NCI-H2196 (cell line): ENCODE results near the gene GPD2.
"Not testable (repeated sequence)": the region's sequence is repeated elsewhere in the genome, so short reads cannot be mapped to it uniquely, and the experiment has no call there.

Source experiments
- DNase-seq: peaks from one replicate; lab custom pipeline; 2025; ENCODE audit not compliant: unreplicated experiment; lab: John Stamatoyannopoulos, UW

GPD2 gene

DNA sequence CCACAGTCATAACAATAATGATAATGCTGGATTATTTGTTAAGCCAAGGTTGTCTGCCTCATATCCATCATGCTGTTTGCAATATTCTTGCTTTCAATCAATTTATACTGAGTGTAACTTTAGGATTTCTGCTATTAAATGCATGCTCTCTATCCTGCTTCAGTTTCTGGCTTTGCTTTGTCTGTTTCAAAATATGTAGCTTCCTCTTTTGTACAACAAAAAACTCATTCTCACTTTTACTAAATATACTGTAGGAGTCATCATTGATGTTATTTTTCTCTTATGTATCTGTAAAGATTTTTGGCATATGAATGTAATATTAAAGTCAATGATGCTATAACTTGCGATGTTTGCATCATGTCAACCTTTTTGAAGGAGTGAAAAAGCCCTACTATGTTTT, 149.3 kb downstream of the GPD2 start:
- DNase-seq, result no peak

DNA sequence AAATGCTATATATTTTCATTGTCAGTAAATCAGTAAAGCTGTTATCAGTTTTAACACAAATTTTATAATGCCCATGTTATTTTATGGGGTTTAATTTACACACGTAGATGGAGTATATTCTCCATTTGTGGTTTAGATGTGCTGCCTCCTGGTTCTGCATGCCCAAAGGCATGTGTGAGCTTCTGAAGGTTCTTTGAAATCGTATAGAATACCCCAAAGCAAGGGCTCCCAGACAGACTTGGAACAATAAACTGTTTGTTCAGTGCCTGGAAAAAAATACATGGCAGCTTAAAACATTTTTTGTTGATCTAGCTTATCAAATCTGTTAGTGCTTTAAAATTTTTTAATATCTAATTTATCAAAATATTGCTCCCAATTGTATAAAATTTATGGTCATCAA, 150.4 kb downstream of the GPD2 start:
- DNase-seq, result no peak

DNA sequence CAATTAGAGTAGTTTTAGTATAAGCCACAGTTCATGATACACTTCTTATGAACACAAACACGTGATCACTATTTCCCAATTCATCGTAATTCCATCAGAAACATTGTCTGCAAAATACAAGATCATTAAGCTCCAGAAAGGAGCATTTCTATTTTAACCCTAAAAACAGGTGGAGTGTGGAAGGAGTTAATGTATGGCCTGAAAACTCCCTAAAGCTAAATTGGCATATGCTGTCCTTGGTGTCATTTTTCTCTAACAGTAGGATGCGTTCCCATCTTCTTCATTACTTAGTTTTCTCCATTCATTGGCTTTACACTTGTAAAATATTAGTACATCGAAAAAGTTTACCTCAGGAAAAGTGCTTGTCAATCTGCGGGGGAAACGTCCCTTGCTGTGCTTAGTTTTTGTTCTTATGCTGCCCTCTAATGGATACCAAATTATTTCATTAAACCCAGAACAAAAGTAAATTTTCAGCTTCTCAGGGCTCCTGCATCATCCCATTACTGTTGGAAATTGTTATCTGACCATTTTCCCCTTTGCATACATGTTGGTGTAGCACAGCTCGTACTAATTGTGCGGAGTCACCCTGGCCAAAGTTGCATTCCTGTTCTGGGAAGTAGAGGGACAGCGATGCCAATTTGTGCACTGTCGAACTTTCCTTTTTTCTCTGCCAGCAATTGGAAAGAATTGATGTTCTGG, 153.4 kb downstream of the GPD2 start:
- peak; percentile 44 for DNase-seq

DNA sequence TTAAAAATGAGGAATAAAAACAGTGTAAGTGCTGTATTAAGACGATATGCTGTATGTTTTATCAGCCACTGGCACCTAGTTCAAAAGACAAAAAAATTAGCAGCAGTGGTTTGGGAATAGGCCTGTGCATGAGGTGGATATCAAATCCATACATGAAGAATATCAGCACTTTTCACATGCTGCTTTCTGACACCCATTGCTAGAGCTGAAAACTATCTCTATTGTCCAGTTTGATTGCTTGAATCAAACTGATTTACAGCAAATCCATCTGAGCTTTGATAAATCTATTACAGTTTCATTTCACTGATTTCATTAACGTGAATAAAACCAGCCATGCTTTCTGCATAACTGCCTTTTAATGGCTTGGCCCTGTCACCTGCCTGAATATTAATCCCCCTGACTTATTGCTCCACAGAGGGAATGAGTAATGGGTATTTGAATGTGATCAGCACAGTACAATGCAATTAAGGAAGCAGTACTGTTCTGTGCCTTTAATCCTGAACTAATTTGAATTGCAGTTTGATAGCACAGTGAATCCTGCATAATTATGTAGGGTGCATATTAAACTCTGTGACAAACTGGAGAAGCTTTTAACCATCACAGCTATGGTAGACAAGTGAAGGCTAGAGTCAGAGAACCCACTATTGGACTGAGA, 154.0 kb downstream of the GPD2 start:
- no peak for DNase-seq

DNA sequence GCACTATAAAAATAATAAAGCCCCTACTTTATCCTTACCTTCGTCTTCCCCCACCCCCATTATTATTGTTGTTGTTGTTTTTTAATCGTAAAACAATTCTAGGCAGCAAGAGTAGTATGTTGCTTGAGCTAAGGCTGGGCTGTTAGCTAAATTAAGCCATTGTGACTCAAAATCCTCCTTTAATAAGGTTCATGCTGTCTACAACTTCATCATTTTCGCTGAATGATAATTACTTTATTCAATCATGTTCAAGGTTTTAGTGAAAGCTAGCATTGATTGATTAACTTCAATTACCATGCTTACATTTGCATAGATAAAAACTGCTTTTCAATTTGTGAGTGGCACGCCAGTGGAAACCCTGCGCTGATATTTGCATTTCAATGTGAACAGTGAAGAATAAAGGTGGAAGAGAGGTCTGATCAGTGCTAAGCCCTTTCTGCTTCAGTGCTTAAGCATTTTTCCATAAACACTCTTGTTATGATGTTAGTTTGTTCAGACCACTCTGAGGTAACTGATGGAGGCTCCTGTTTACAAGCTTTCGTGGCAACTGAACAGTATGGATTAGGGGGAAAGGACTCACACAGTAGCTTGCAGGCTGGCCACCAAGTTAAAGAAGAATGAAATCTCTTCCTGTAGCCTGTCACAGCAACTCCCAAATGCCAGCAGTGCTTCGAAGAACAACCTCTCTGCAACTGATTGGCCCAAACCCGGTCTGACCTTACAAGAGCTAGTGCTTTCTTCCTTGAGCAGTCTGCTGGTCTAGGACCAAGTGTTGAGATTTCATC, 156.8 kb downstream of the GPD2 start:
- no peak for DNase-seq

DNA sequence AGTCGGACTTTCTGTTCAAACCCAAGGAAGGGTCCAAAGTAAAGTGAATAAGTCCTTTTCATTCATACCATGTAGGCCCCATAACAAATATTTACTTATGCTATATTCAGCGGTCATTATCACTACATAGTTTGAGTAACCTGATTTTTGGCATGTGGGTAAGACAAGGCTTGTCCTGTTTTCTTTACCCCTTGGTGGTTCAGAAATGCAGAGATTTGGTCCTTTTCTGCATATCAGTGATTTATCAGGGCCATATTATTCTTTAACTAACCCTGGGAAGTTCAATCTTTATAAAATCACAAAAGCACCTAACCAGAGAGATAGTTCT, 157.4 kb downstream of the GPD2 start:
- DNase-seq, result no peak

DNA sequence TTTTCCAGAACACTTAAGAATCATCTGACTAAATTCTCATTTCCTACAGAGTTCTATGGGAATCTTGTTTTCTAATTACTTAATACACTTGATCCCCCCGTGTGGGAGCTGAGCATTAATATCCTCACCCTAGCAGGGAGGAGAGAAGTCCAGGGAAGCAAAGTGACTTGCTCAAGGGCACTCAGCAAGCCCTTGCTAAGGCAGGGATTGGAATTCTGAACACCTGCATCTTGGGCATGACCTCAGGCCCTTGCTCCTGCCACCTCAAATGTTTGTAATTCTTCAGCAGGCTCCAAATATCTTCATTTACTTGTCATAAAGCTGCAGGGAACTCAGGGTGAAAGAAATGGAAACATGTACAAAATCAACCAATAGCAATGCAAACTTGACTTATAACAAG, 162.4 kb downstream of the GPD2 start:
- no peak for DNase-seq

DNA sequence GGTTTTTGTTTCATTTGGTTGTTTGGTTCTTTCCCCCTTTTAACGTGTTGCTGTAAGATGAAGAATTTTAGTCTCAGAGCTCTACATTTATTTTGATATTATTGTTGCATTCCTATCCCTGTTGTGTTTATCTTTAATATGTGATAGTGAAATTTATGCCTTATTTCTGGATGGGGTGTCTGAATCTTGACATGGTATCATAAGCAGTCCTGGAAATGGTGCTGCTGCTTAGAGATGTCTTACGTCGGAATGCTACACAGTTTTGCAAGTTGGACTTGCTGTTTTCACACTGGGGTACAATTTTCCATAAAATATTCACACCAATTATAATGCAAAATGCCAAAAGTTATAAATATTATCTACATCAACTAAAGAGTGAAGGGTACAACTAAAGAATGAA, 164.0 kb downstream of the GPD2 start:
- DNase-seq, result no peak

DNA sequence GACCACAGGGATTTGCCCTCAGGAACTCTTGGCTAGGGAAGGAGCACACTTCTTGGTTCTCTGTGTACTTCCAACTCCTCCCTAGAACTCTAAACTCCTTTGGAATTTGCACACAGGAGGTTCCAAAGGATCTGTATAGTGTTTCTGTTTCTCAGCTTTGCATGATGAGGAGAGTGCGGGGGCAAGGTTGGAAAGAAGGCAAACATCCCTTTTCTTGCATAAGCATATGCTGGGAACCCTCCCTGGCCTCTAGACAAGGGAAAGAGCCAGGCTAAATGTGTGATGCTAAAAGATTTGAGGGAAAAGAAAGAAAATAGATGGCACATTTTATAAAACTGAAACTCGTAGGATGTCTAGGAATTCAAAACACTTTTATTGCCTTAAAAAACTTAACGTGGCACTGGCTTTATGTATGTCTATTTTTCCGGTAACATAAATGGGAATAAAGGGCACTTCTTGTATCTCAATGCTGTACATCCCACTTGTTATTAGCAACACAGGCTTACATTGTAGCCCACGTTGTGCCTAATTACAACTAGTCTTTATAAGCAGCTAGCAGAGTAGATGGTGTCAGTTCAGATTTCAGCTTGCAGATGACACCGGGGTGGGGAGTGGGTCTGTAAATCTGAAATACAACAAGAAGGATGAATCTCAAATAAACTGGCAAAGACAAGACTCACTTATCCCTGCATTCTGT, 165.8 kb downstream of the GPD2 start:
- DNase-seq, result no peak

DNA sequence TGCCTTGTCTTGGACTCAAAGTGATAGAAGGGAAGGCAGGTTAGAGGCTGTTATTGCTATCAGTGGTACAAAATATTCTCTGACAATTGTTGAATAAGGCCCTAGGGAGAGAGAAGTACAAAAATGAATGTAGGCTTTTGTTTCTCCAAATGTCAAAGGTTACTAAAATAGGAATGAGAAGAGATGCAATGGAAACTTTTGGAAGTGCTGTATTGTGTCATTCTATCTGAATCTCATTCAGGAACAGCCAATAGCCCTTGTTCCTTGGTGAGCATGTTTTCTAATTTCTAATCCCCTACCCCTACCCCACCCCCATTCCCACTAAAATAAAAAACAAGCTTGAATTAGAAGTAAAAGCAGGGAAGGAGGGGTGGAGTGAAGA, 166.4 kb downstream of the GPD2 start:
- DNase-seq, result no peak

DNA sequence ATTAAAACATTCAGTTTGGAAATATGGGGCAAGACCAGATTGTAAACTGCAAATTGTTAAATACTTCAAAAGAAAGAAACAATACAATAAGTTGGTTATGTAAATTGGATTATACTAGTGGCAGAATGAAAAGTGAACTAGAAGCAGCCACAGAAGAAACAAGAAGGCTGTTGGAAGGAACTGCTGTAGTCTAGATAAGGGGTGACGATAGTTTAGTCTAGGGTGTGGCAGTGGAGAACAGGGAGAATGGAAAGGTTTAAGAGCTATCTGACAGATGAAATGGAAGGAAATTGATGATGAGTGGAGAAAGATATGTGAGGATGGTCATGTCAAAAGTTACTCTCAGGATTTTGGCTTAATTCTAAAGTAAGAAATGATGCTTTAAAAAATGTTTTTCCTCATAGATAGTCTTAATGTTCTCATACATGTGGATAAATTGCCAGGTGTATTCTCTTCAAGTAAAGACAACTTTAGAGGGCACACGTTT, 179.7 kb downstream of the GPD2 start:
- no peak for DNase-seq

DNA sequence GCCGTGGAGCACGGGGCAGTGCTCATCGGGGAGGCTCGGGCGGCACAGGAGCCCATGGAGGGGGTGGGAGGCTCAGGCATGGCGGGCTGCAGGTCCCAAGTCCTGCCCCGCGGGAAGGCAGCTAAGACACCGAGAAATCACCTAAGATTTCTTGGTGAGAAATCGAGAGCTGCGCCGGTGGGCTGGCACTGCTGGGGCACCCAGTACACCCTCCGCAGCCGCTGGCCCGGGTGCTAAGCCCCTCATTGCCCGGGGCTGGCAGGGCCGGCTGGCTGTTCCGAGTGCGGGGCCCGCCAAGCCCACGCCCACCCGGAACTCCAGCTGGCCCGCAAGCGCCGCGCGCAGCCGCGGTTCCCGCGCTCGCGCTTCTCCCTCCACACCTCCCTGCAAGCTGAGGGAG, 181.9 kb downstream of the GPD2 start:
- DNase-seq, result not testable (repeated sequence)

DNA sequence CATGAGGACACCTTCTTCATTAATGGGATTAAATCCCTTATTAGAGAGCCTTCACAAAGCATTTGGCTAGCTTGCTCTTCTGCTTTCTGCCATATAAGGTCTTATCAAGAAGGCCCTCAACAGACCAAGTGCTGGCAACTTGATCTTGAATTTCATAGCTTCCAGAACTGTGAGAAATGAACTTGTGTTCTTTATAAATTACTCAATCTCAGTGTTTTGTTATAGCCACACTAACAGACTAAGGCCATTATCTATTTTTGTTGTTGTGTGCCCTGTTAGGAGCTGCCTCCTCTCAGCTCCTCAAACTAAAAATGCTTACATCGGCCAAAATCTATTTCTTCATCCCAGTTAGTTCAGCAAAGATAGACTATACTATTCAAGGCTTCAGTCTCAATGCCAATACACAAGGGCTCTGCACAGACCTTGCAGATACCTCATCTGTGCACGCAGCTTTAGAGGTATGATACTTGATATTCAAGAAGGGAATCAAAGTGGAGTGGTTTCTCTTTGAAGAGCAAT, 182.9 kb downstream of the GPD2 start:
- no peak for DNase-seq

DNA sequence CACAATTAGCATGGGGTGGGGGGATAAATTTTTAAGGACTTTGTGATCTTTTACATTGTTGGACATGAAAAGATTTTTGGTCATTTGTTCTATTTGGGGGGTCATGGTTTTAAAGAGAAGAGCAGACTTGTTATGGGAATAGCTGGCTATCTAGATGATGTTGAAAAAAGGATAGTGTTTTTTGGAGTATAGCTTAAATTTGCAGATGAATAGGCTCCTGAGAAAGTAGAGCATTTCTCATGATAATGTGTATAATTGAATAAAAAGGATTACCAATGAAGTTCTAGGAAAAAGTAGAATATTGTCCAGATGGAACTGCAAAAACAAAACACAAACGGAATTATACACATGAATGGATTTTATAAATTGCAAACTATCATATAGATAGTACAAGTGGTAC, 186.3 kb downstream of the GPD2 start:
- DNase-seq, result no peak

DNA sequence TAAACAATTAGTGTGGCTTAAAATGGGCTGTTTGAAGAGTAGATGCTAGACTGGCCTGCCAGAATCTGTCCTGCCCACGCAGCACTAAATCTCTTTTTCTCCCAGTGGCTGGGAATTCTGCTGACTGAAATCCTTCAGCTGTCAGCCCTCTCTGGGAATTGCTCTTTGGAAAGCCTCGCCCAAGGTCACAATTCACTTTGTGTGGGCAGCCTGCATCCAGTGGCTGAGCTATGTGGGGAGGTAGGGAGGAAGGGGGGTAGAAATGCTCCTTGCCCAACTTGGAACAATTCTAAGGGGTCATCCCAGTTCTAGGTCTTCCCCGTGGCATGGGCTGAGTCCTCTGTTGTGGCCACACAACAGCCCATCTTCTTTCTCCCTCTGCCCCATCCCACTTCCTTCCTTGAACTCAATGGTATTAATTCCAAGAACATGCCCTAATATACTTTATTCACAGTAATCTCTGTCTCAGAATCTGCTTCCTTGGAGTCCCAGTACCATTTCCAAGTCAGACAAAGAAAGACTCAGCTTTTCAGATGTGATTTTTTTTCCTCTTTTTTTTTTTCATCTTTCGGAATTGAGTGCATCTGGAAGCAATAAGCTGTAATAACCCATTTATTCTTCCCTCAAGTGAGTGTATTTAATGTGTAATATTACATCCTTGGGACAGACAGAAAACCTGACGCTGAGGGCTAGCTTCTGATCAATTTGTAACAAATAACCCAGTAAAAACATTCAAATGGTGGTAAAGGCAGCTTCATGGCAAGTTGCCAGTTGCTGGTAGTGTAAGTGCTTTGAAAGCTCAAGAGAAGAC, 189.4 kb downstream of the GPD2 start:
- no peak for DNase-seq

DNA sequence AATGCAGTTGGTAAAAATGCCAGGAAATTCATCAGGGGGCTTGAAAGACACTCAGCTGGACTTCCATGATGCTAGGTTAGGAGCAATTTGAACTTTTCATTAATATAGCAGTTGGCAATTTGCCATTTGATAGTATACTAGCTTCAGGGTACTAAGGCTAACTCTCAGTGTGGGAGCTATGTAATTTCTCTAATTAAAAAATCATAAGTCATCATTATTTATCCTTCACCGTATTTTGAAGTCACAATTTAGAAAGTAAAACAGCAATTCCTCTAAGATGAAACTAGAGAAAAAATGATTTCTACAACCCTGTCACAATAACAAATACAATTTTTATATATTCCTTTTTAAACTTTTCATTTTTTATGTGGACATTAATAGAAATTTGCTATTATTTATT, 190.8 kb downstream of the GPD2 start:
- DNase-seq, result no peak

DNA sequence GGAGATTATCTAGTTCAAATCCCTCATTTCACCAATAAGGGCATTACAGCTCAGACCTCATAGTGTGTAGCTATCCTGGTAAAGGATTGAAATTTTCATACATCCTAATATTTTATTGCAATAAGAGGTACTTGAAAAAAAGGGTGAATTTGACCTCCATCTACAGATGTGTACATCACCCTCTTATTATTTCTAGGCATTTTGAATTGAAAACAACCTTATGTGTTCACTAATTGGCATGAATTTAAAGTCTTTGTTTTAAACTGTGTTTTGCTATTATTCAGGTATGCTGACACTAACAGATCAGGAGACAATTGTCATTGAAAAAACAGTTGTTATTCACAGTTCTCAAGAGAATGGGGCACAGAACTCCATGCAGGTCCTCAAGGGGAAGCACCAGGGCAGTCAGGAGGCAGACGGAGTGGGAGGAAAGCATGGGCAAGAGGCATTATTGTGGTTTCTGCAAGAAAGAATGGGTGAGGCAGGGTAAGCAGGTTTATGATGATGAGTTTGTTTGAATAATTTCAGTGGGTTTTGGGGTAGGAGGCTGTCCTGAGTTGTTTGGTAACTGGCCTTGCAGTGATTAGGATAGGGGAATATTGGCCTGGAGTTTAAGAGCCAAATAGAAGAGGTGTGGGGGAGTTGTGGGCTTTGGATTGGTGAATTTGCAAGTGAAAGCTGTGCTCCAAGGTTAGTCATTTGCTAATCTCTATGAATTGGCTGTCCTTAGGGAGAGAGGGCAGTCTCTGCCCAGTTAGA, 194.6 kb downstream of the GPD2 start:
- DNase-seq, result no peak

DNA sequence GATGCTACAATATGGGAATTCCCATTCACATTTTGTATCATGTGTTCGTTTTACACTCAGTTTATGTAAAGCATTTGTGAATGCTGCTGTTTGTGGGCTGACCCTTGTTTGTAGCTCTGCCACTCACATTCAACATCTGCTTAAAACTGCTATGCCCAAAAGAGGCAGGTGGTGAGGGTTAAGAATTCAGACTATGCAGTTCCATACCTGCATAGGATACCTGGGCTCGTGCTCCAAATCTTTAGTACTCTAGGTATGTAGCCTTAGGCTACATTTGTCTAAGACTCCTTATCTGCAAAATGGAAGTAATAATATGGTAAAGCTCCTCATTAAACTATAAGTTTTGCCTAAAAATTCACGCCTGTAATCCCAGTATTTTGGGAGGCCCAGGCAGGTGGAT, 199.5 kb downstream of the GPD2 start:
- no peak for DNase-seq
